ENCODE data around the gene ADGRD1. TPM values are rescaled to one million over a fixed set of nuclear protein-coding genes. Genes with fewer than 3 reads are reported as not detected.

The ADGRD1 gene
- total RNA-seq, 2 donors from 2014 or later, result 21.3 to 37.0 TPM

DNA sequence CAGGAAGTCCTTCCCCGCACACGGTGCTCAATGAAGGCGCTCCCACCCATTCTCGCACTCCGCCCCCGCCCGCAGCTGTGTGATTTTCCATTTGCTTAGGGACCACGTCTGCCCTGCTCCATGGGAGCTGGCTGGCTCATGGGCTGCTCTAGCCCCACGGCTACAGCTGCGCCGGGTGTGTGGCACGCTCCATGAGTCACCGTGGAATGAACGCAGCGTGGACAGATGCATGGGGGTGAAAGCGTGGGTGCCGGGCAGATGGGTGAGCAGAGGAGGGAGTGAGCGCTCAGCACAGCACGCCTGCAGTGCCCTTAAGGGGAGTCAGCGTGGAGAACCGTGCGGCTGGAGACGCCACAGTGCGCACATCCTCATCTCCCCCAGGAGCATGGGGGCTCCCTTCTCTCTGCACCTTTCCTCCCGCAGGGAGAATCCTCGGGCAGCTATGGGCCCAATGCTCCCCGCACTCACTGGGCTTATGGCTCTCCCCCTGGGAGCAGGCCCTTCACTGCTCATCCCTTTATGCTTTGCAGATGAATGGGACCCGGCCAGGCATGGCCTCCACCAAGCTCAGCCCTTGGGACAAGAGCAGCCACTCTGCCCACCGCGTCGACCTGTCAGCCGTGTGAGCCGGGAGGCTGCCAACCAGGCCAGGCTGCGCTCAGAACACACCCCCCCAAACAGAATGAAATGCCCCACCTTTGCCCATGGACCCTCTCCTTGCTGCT is 185.1 kb downstream of the ADGRD1 start:
- DNase-seq (ENCODE audit: low spot score) (no peak), ATAC-seq (ENCODE audit: insufficient number of reproducible peaks, low FRiP score, low read depth) (no peak)
- no peak for TF ChIP-seq CTCF (IDR thresholded peaks at IDR 0.05)
- no peak overlapping the region for H3K4me3 ChIP-seq
- H3K4me1 ChIP-seq (ENCODE audit: control insufficient read depth in 1 of 2, low read depth in 2 of 2), result no peaks in the 10 kb centered on the region
- no peaks in the 10 kb centered on the region for H3K27me3 ChIP-seq (replicated peaks; ENCODE audit: insufficient read depth)
- H3K9me3 ChIP-seq, result no peaks in the 10 kb centered on the region
- H3K27ac ChIP-seq, result no peak overlapping the region
- H3K36me3 ChIP-seq, result no peaks in the 10 kb centered on the region

DNA sequence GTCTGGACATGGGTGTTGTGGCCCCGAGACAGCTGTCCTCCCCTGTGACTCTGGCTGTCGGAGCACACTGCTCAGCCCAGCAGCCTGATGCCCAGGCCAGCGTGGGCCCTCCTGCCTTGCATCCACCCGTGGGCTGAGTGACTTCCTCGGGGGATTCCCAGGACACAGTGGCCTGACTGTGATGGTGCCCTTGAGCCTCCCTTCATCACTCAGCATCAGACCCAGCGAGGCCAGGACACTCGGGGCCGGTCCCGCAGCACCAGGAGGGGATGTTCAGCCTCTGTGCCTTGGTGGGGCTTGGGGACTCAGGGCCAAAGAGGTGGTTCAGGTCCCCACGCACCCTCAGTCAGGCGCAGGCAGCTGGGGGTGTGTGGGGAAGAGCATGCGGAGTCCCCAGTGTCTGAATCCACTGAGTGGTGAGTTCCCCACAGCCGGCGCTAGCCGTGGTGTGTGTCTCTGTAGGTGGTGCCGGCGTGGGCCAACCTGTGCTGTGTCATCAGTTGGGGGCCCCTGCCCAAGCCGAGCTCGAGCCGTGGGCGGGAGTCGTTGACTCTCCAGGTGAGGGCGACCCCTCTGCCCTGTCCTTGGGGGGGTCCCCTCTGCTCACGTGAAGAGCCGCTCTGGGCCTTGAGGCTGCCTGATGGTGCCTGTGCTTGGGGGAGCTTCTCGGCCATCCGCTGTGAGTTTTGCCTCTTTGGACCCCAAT is 185.8 kb downstream of the ADGRD1 start:
- TF ChIP-seq CTCF (IDR thresholded peaks at IDR 0.05), result no peak
- DNase-seq (ENCODE audit: low spot score) (no peak), ATAC-seq (ENCODE audit: insufficient number of reproducible peaks, low FRiP score, low read depth) (no peak)
- H3K36me3 ChIP-seq, result no peaks in the 10 kb centered on the region
- no peak overlapping the region for H3K27ac ChIP-seq
- no peaks in the 10 kb centered on the region for H3K4me1 ChIP-seq (ENCODE audit: control insufficient read depth in 1 of 2, low read depth in 2 of 2)
- no peaks in the 10 kb centered on the region for H3K9me3 ChIP-seq
- no peak overlapping the region for H3K4me3 ChIP-seq
- H3K27me3 ChIP-seq (replicated peaks; ENCODE audit: insufficient read depth), result no peaks in the 10 kb centered on the region

DNA sequence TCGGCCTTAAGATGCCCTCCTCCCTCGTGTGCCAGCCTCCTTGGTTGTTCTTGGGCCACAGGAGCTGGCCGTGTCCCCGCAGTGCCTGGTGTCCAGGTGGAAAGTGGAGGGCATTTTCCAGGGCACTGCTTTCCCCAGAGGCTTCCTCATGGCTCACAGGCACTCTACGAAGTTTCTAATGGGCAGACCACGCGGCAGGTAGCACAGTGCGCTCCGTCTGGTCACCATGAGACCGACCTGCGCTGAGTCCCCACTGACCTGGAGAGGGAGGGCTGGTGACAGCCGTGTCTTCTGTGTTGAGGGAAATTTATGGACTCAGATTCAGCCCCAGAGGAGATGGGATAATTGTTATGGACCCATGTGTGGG is 186.3 kb downstream of the ADGRD1 start:
- no peaks in the 10 kb centered on the region for H3K27me3 ChIP-seq (replicated peaks; ENCODE audit: insufficient read depth)
- no peaks in the 10 kb centered on the region for H3K36me3 ChIP-seq
- DNase-seq (ENCODE audit: low spot score) (no peak), ATAC-seq (ENCODE audit: insufficient number of reproducible peaks, low FRiP score, low read depth) (no peak)
- TF ChIP-seq CTCF (IDR thresholded peaks at IDR 0.05), result no peak
- H3K4me3 ChIP-seq, result no peak overlapping the region
- no peaks in the 10 kb centered on the region for H3K4me1 ChIP-seq (ENCODE audit: control insufficient read depth in 1 of 2, low read depth in 2 of 2)
- H3K27ac ChIP-seq, result no peak overlapping the region
- no peaks in the 10 kb centered on the region for H3K9me3 ChIP-seq

- no peak for DNase-seq (ENCODE audit: low spot score)
- H3K27ac ChIP-seq, result no peak overlapping the region
- H3K4me1 ChIP-seq (ENCODE audit: control insufficient read depth in 1 of 2, low read depth in 2 of 2), result no peaks in the 10 kb centered on the region
- no peak overlapping the region for H3K4me3 ChIP-seq
- no peaks in the 10 kb centered on the region for H3K9me3 ChIP-seq
- H3K36me3 ChIP-seq, result no peaks in the 10 kb centered on the region
- TF ChIP-seq CTCF (IDR thresholded peaks at IDR 0.05), result no peak
- H3K27me3 ChIP-seq (replicated peaks; ENCODE audit: insufficient read depth), result no peaks in the 10 kb centered on the region
- ATAC-seq (ENCODE audit: insufficient number of reproducible peaks, low FRiP score, low read depth), result no peak
Observed at GRCh38 chr12:131140697-131141096, 187.0 kb downstream of the ADGRD1 start.

- ATAC-seq (ENCODE audit: insufficient number of reproducible peaks, low FRiP score, low read depth) (no peak), DNase-seq (ENCODE audit: low spot score) (no peak)
- no peaks in the 10 kb centered on the region for H3K36me3 ChIP-seq
- no peaks in the 10 kb centered on the region for H3K9me3 ChIP-seq
- no peaks in the 10 kb centered on the region for H3K4me1 ChIP-seq (ENCODE audit: control insufficient read depth in 1 of 2, low read depth in 2 of 2)
- H3K27ac ChIP-seq, result no peak overlapping the region
- no peaks in the 10 kb centered on the region for H3K27me3 ChIP-seq (replicated peaks; ENCODE audit: insufficient read depth)
- no peak for TF ChIP-seq CTCF (IDR thresholded peaks at IDR 0.05)
- no peak overlapping the region for H3K4me3 ChIP-seq
Observed at GRCh38 chr12:131141514-131141913, 187.8 kb downstream of the ADGRD1 start.
